ENCODE measurements around the gene FGF11. TPM values are rescaled to one million over a fixed set of nuclear protein-coding genes. Genes with fewer than 3 reads are reported as not detected.

Gene FGF11
- total and polyA plus RNA-seq, 2 of the 13 experiments (the other 11 are each of a cell fraction or from before 2014, with no cell fraction given) = 0.20 to 7.6 TPM

GRCh38 chr17:7464081-7464480 is 24.8 kb downstream of the FGF11 start (continued):
- TF ChIP-seq HNF1B (CRISPR knock-in tag; IDR thresholded peaks at IDR 0.05) (no peak), ZC3H4 (CRISPR knock-in tag; IDR thresholded peaks at IDR 0.05; ENCODE audit: borderline replicate concordance) (no peak), POGK (CRISPR knock-in tag; conservative IDR thresholded peaks at IDR 0.05) (no peak), CBX1 (IDR thresholded peaks at IDR 0.05; ENCODE audit: low read depth) (no peak), ZNF234 (CRISPR knock-in tag; conservative IDR thresholded peaks at IDR 0.05) (no peak), ZNF713 (CRISPR knock-in tag; IDR thresholded peaks at IDR 0.05) (no peak), HHEX (CRISPR knock-in tag; IDR thresholded peaks at IDR 0.05) (no peak), FOXA3 (CRISPR knock-in tag; IDR thresholded peaks at IDR 0.05) (no peak), BHLHE40 (IDR thresholded peaks at IDR 0.05; ENCODE audit: low read length) (no peak)
- TF ChIP-seq, protein P1, sequence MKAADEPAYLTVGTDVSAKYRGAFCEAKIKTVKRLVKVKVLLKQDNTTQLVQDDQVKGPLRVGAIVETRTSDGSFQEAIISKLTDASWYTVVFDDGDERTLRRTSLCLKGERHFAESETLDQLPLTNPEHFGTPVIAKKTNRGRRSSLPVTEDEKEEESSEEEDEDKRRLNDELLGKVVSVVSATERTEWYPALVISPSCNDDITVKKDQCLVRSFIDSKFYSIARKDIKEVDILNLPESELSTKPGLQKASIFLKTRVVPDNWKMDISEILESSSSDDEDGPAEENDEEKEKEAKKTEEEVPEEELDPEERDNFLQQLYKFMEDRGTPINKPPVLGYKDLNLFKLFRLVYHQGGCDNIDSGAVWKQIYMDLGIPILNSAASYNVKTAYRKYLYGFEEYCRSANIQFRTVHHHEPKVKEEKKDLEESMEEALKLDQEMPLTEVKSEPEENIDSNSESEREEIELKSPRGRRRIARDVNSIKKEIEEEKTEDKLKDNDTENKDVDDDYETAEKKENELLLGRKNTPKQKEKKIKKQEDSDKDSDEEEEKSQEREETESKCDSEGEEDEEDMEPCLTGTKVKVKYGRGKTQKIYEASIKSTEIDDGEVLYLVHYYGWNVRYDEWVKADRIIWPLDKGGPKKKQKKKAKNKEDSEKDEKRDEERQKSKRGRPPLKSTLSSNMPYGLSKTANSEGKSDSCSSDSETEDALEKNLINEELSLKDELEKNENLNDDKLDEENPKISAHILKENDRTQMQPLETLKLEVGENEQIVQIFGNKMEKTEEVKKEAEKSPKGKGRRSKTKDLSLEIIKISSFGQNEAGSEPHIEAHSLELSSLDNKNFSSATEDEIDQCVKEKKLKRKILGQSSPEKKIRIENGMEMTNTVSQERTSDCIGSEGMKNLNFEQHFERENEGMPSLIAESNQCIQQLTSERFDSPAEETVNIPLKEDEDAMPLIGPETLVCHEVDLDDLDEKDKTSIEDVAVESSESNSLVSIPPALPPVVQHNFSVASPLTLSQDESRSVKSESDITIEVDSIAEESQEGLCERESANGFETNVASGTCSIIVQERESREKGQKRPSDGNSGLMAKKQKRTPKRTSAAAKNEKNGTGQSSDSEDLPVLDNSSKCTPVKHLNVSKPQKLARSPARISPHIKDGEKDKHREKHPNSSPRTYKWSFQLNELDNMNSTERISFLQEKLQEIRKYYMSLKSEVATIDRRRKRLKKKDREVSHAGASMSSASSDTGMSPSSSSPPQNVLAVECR (CRISPR knock-in tag; IDR thresholded peaks at IDR 0.05; ENCODE audit: borderline replicate concordance) = no peak

All from HepG2 (cell line).